CD4-positive, alpha-beta T cell (primary cell): ENCODE data around the gene IL1F10. TPM values are rescaled to one million over a fixed set of nuclear protein-coding genes. Genes with fewer than 3 reads are reported as not detected.

ENCODE experiments used
- ATAC-seq: fragments of 200-7000 bp; cut with Tn5 transposase; one replicate; pipeline ENCODE4 v1.10.0; 2022; ENCODE audit warnings: mild to moderate bottlenecking; ENCODE audit not compliant: poor library complexity
- CTCF ChIA-PET: fragments of 350-600 bp; sonication (Branson Sonifier 250); formaldehyde crosslinking; loops from one replicate; lab custom pipeline; 2021; ENCODE audit warnings: antibody characterized with exemption, inconsistent platforms; lab: Charles Lee
- POLR2A ChIA-PET: fragments of 350-600 bp; sonication (Branson Sonifier 250); formaldehyde crosslinking; loops from one replicate; lab custom pipeline; 2021; ENCODE audit warnings: antibody characterized with exemption, inconsistent platforms; lab: Charles Lee
- DNase-seq, 14 experiments: peaks; one replicate each; pipeline ENCODE4 v3.0.0-alpha.2; 2013 to 2020; ENCODE audit warnings: mixed read lengths in 2 of 14
- H3K27ac ChIP-seq, 2 donors: one replicate each; pipeline versions ENCODE4 v1.5.1 to v1.7.0; 2013; ENCODE audit warnings: low read length in 2 of 2, low read depth in 1 of 2, mild to moderate bottlenecking in 1 of 2
- H3K27me3 ChIP-seq, 2 experiments: 1 replicate in 1 of 2; 2 replicates in 1 of 2; pipeline versions ENCODE4 v1.6.1 to v1.7.0; 2013; ENCODE audit warnings: low read length in 2 of 2, control low read depth in 1 of 2, mild to moderate bottlenecking in 1 of 2, moderate library complexity in 1 of 2; ENCODE audit not compliant: insufficient read depth in 2 of 2, control insufficient read depth in 1 of 2
- H3K36me3 ChIP-seq: one replicate; pipeline ENCODE4 v1.6.1; 2013; ENCODE audit warnings: low read length, control low read depth; ENCODE audit not compliant: insufficient read depth
- H3K4me1 ChIP-seq: one replicate; pipeline ENCODE4 v1.6.1; 2013; ENCODE audit warnings: low read length, control low read depth; ENCODE audit not compliant: insufficient read depth
- H3K4me3 ChIP-seq: one replicate; pipeline ENCODE4 v1.5.1; 2013; ENCODE audit warnings: mild to moderate bottlenecking, low read length, moderate library complexity
- H3K9me3 ChIP-seq, 2 experiments: 1 replicate in 1 of 2; 2 replicates in 1 of 2; pipeline versions ENCODE4 v1.6.1 to v1.7.0; 2013; ENCODE audit warnings: low read length in 2 of 2, mild to moderate bottlenecking in 2 of 2, control low read depth in 1 of 2, moderate library complexity in 1 of 2; ENCODE audit not compliant: control insufficient read depth in 1 of 2, insufficient read depth in 1 of 2
- H3K27ac Mint-ChIP-seq: one replicate; pipeline ENCODE4 v1.8.0; 2020; ENCODE audit warnings: mixed read lengths
- H3K27me3 Mint-ChIP-seq: one replicate; pipeline ENCODE4 v1.8.0; 2021; ENCODE audit warnings: mixed read lengths
- H3K36me3 Mint-ChIP-seq: one replicate; pipeline ENCODE4 v1.8.0; 2021; ENCODE audit warnings: low read depth, mixed read lengths
- H3K4me1 Mint-ChIP-seq: one replicate; pipeline ENCODE4 v1.8.0; 2021; ENCODE audit warnings: low read depth, mixed read lengths
- H3K4me3 Mint-ChIP-seq: one replicate; pipeline ENCODE4 v1.8.0; 2020; ENCODE audit warnings: mild to moderate bottlenecking, mixed read lengths
- H3K9me3 Mint-ChIP-seq: one replicate; pipeline ENCODE4 v1.8.0; 2020; ENCODE audit warnings: mixed read lengths
- CTCF ChIP-seq: fragments of 200-600 bp; IDR thresholded peaks from one replicate; pipeline ENCODE4 v1.8.0; 2022; ENCODE audit warnings: antibody characterized with exemption, mild to moderate bottlenecking
- intact Hi-C, 2 experiments: fragments of 100-400 bp; cut with DNase I in 1 of 2; cut with micrococcal nuclease in 1 of 2; formaldehyde crosslinking; loops; one replicate each; pipeline versions ENCODE4 v1.15.1 to v1.9.0; 2023 to 2025; cut with DNase I, micrococcal nuclease
- total RNA-seq, 174 experiments: library from RNA in 2 of 174; stranded (reverse) in 2 of 174; gene quantifications; one replicate each; pipeline ENCODE4 v1.2.3 and lab custom pipeline; 2021 to 2026

Gene IL1F10
- total RNA-seq, 2 experiments from 2014 or later = not detected

GRCh38 chr2:113036763-113037162, 31.0 kb upstream of the IL1F10 start:
- DNase-seq (no peak), ATAC-seq (no peak)
- intact Hi-C loops = no loop called here
- no peaks in the 10 kb centered on the region for H3K9me3 ChIP-seq
- H3K4me3 ChIP-seq = no peak overlapping the region
- H3K4me1 ChIP-seq = no peaks in the 10 kb centered on the region
- no peaks in the 10 kb centered on the region for H3K27me3 Mint-ChIP-seq
- no peaks in the 10 kb centered on the region for H3K27me3 ChIP-seq
- no peaks in the 10 kb centered on the region for H3K36me3 Mint-ChIP-seq
- no peaks in the 10 kb centered on the region for H3K4me1 Mint-ChIP-seq
- TF ChIP-seq CTCF = no peak
- ChIA-PET POLR2A (no interaction called here), CTCF (no interaction called here)
- H3K4me3 Mint-ChIP-seq = no peak overlapping the region
- H3K36me3 ChIP-seq = no peaks in the 10 kb centered on the region
- no peak overlapping the region for H3K27ac Mint-ChIP-seq
- no peak overlapping the region for H3K27ac ChIP-seq
- H3K9me3 Mint-ChIP-seq = no peaks in the 10 kb centered on the region

GRCh38 chr2:113038291-113038690, 29.5 kb upstream of the IL1F10 start:
- Histone ChIP-seq H3K9me3 (no peaks in the 10 kb centered on the region), H3K4me3 (no peak overlapping the region), H3K27ac (no peak overlapping the region), H3K4me1 (no peaks in the 10 kb centered on the region), H3K27me3 (no peaks in the 10 kb centered on the region), H3K36me3 (no peaks in the 10 kb centered on the region)
- Mint-ChIP-seq H3K27me3 (no peaks in the 10 kb centered on the region), H3K27ac (no peak overlapping the region), H3K4me3 (no peak overlapping the region), H3K4me1 (no peaks in the 10 kb centered on the region), H3K9me3 (no peaks in the 10 kb centered on the region), H3K36me3 (no peaks in the 10 kb centered on the region)
- ATAC-seq (no peak), DNase-seq (no peak)
- CTCF ChIA-PET = no interaction called here
- no peak for TF ChIP-seq CTCF
- intact Hi-C loops = no loop called here
- POLR2A ChIA-PET = no interaction called here

GRCh38 chr2:113039158-113039557, 28.6 kb upstream of the IL1F10 start:
- POLR2A ChIA-PET = no interaction called here
- no peaks in the 10 kb centered on the region for H3K9me3 Mint-ChIP-seq
- H3K4me1 ChIP-seq = no peaks in the 10 kb centered on the region
- H3K36me3 ChIP-seq = no peaks in the 10 kb centered on the region
- no peak overlapping the region for H3K27ac Mint-ChIP-seq
- no peak overlapping the region for H3K4me3 ChIP-seq
- H3K36me3 Mint-ChIP-seq = no peaks in the 10 kb centered on the region
- CTCF ChIA-PET = no interaction called here
- no peaks in the 10 kb centered on the region for H3K27me3 Mint-ChIP-seq
- H3K27me3 ChIP-seq = no peaks in the 10 kb centered on the region
- no peak overlapping the region for H3K4me3 Mint-ChIP-seq
- intact Hi-C loops = no loop called here
- no peaks in the 10 kb centered on the region for H3K9me3 ChIP-seq
- no peak for TF ChIP-seq CTCF
- no peak overlapping the region for H3K27ac ChIP-seq
- no peaks in the 10 kb centered on the region for H3K4me1 Mint-ChIP-seq
- ATAC-seq (no peak), DNase-seq (no peak)
